Adrenal gland (tissue), 12 donors: ENCODE data around the gene KIF6. TPM values are rescaled to one million over a fixed set of nuclear protein-coding genes. Genes with fewer than 3 reads are reported as not detected.

ENCODE experiments used
- DNase-seq, 7 donors: peaks; one replicate each; pipeline ENCODE4 v3.0.0-alpha.2; 2019 to 2020
- H3K27ac ChIP-seq, 5 donors: fragments of 200-600 bp; sonication (generic) in 4 of 5; 1 replicate in 3 of 5; 2 replicates in 2 of 5; pipeline versions ENCODE4 v1.5.1 to v1.8.0; 2016 to 2020; ENCODE audit warnings: mild to moderate bottlenecking in 1 of 5
- H3K27me3 ChIP-seq: fragments of 200-600 bp; 2 replicates; pipeline ENCODE4 v1.8.0; 2021
- H3K36me3 ChIP-seq, 2 donors: fragments of 200-600 bp; replicated peaks in 1 of 2; 1 replicate in 1 of 2; 2 replicates in 1 of 2; pipeline versions ENCODE4 v1.5.1 to v1.8.0; 2018 to 2022
- H3K4me1 ChIP-seq, 2 donors: fragments of 200-600 bp; replicated peaks in 1 of 2; 1 replicate in 1 of 2; 2 replicates in 1 of 2; pipeline versions ENCODE4 v1.5.1 to v1.8.0; 2018 to 2021
- H3K4me3 ChIP-seq, 4 donors: fragments of 200-600 bp; sonication (generic) in 3 of 4; one replicate each; pipeline ENCODE4 v1.5.1; 2016 to 2018
- H3K9me3 ChIP-seq, 3 donors: fragments of 200-600 bp; sonication (generic) in 1 of 3; replicated peaks in 1 of 3; 1 replicate in 2 of 3; 2 replicates in 1 of 3; pipeline versions ENCODE4 v1.5.1 to v1.8.0; 2016 to 2021
- CTCF ChIP-seq, 6 experiments: fragments of 450-650 bp in 4 of 6; fragments of 200-600 bp in 2 of 6; sonication (generic) in 1 of 6; IDR thresholded peaks; 1 replicate in 5 of 6; 2 replicates in 1 of 6; pipeline versions ENCODE4 v1.5.1 to v1.8.0; 2016 to 2021; ENCODE audit warnings: antibody characterized with exemption in 6 of 6, mild to moderate bottlenecking in 2 of 6, moderate library complexity in 1 of 6
- POLR2A ChIP-seq, 2 donors: fragments of 450-650 bp; IDR thresholded peaks; one replicate each; pipeline ENCODE4 v1.6.1; 2017; ENCODE audit warnings: antibody characterized with exemption in 2 of 2, mild to moderate bottlenecking in 2 of 2, moderate library complexity in 1 of 2
- WGBS, 4 donors: extraction: QIAGEN DNeasy Blood & Tissue Kit in 2 of 4; methylation state at CpG; one replicate each; pipeline versions ENCODE4 v1.1.5 to v1.1.7; 2013 to 2017; 5-methylcytosine and 5-hydroxymethylcytosine counted together
- intact Hi-C, 2 donors: fragments of 100-400 bp; cut with DNase I; formaldehyde crosslinking; loops; one replicate each; pipeline versions ENCODE4 v1.14.1 to v1.15.0; 2022 to 2023
- polyA plus RNA-seq, 3 donors: library from polyadenylated mRNA; stranded (reverse); fragments of 200-250 nt in 2 of 3; fragments of 350-450 nt in 1 of 3; fragmentation: Illumina TruSeq in 1 of 3; extraction: RNeasy Lipid Tissue Mini Kit (QIAGEN cat#74804) in 1 of 3; gene quantifications; one replicate each; pipeline ENCODE4 v1.2.3, GENCODE V29; 2013 to 2014
- total RNA-seq, 9 donors: library from RNA; depleted of rRNA in 4 of 9; stranded (reverse); fragments of >200 nt in 4 of 9; fragments of 120-200 nt in 1 of 9; fragmentation: NEBNext Ultra II Directional in 1 of 9; extraction: Animal tissue kit (Norgen Biotek cat#: 25700) in 1 of 9; gene quantifications; one replicate each; pipeline versions ENCODE4 v1.1.0 to v1.2.4, GENCODE V29; 2013 to 2023
- donor health status: healthy with polysubstance abuse.
- donor health status: Bipolar disorder and iron deficiency.
- donor health status: DM: yes; HTN: yes; CAD: no.
- donor health status: DM: no; HTN: no; CAD: no.
- donor health status: DM: no; HTN: no; CAD: no.
- donor health status: DM: yes; HTN: yes; CAD: no.

KIF6 gene
- total and polyA plus RNA-seq, 12 donors: 0.52 to 4.2 (median 0.73) TPM

DNA sequence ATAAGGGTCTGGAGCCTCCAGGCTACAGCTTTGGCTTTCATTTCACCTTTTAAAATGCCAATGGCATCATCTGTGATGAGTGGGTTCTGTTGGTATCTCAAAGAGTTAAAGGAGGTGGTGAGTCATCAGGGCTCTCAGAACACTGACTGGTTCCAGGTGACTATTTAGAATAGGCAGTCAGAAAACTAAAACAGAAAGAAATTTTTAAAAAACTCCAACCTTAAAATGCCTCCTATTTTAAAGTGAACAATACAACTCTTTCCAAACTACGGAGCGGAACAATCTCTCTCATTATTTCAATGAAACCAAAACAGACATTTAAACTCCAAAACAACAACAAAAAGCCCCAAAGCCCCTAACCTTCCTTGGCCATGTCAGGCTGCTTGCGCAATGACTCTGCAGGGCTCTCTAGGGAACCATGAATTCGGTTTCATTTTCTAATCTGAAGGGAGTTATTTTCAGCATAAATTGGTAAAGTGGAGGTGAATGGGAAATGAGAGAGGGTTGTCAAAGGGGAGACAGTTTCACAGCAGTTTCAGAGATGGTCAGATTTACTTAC is 194.9 kb downstream of the KIF6 start:
- Histone ChIP-seq H3K4me3 (peak overlapping the region in 1 of 4 donors; percentile 45), H3K36me3 (no peaks in the 10 kb centered on the region), H3K27ac (peak overlapping the region in 2 of 5 donors; percentile 14 to 27), H3K27me3 (no peaks in the 10 kb centered on the region), H3K9me3 (no peaks in the 10 kb centered on the region), H3K4me1 (peaks cover 5 to 14% of the 10 kb centered on the region in 2 donors)
- intact Hi-C loops: no loop called here
- TF ChIP-seq POLR2A (IDR thresholded peaks at IDR 0.05): no peak
- no peak for TF ChIP-seq CTCF (IDR thresholded peaks at IDR 0.05)
- DNase-seq: peak in 4 of 7 donors; percentile 31 to 49 (median 34)
- WGBS, 4 donors: 25 to 39% (median 29%) methylated on average over 4 of the region's 4 CpGs

DNA sequence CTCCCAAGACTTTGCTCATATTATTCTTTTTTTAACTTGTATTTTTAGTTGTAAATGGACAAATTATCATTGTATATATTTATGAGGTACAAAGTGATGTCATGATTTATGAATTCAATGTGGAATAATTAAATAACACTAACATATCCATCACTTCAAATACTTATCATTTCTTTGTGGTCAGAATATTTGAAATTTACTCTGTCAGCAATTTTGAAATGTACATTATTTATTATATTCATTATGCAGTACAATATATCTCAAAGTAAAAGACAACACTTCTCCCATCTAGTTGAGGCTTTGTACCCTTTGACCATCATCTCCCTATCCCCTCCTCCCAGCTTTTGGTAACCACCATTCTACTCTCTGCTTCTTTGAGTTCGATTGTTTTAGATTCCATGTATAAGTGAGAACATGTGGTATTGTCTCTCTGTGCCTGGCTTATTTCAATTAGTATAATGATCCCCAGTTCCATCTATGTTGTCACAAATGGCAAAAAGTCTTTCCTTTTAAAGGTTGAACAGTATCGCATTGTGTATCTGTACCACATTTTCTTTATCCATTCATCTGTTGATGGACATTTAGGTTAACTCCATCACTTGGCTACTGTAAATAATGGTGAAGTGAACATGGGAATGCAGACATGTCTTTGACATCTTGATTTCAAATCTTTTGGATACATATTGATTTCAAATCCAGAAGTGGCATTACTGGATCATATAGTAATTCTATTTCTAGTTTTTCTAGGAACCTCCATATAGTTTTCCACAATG is 197.2 kb downstream of the KIF6 start:
- H3K9me3 ChIP-seq: no peaks in the 10 kb centered on the region
- H3K27me3 ChIP-seq: no peaks in the 10 kb centered on the region
- H3K27ac ChIP-seq: no peak overlapping the region
- 75 to 82% (median 80%) methylated on average over 2 of the region's 2 CpGs for WGBS, 4 donors
- H3K4me1 ChIP-seq: peaks cover 5 to 14% of the 10 kb centered on the region in 2 donors
- DNase-seq: no peak
- no peaks in the 10 kb centered on the region for H3K36me3 ChIP-seq
- H3K4me3 ChIP-seq: no peak overlapping the region
- TF ChIP-seq POLR2A (IDR thresholded peaks at IDR 0.05) (no peak), CTCF (IDR thresholded peaks at IDR 0.05) (no peak)
- intact Hi-C loops: no loop called here

DNA sequence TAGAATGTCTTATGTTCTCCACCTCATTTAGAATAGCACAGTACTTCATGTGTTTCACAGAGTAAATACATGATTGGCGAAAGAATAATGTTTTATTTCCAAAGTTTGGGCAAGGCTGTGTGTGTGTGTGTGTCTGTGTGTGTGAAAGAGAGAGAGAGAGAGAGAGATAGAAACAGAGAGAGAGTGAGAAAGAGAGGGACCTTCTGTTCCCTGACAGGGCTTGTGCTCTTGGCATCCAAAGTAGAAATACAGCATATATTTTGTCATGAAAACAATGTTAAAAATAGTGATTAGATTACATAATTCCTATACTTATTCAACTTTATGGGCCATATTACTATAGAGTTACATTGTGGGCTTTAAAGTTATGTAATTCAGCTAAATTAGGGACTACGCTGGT is 201.2 kb downstream of the KIF6 start:
- no peaks in the 10 kb centered on the region for H3K36me3 ChIP-seq
- H3K4me1 ChIP-seq: no peaks in the 10 kb centered on the region
- H3K4me3 ChIP-seq: no peak overlapping the region
- intact Hi-C loops: no loop called here
- no peak overlapping the region for H3K27ac ChIP-seq
- no peaks in the 10 kb centered on the region for H3K27me3 ChIP-seq
- no peaks in the 10 kb centered on the region for H3K9me3 ChIP-seq
- TF ChIP-seq POLR2A (IDR thresholded peaks at IDR 0.05): no peak
- no peak for TF ChIP-seq CTCF (IDR thresholded peaks at IDR 0.05)
- WGBS, 4 donors: 82 to 90% (median 87%) methylated on average over 2 of the region's 2 CpGs
- DNase-seq: no peak

GRCh38 chr6:39521958-39522357 is 203.2 kb downstream of the KIF6 start:
- 50 to 66% (median 63%) methylated on average over 2 of the region's 2 CpGs for WGBS, 4 donors
- Histone ChIP-seq H3K4me3 (no peak overlapping the region), H3K36me3 (no peaks in the 10 kb centered on the region), H3K27ac (no peak overlapping the region), H3K27me3 (no peaks in the 10 kb centered on the region), H3K4me1 (peaks cover 0 to 8% of the 10 kb centered on the region in 2 donors), H3K9me3 (no peaks in the 10 kb centered on the region)
- TF ChIP-seq CTCF (IDR thresholded peaks at IDR 0.05) (no peak), POLR2A (IDR thresholded peaks at IDR 0.05) (no peak)
- no peak for DNase-seq
- intact Hi-C loops: no loop called here
